DMS153 treated with DMSO at 0.1 percent for 48 hours (cell line): ENCODE results near the gene SHB.

Source experiments
- DNase-seq: peaks from one replicate; lab custom pipeline; 2025; ENCODE audit not compliant: unreplicated experiment; lab: John Stamatoyannopoulos, UW

Gene SHB

GRCh38 chr9:37994639-37995347 is 74.2 kb downstream of the SHB start:
- peak; percentile 70 for DNase-seq

- no peak for DNase-seq
Observed at GRCh38 chr9:37992924-37993349, 76.1 kb downstream of the SHB start.

GRCh38 chr9:37990404-37991015 is 78.5 kb downstream of the SHB start:
- no peak for DNase-seq

- DNase-seq: no peak
Observed at GRCh38 chr9:37989701-37990100, 79.3 kb downstream of the SHB start.

GRCh38 chr9:37988602-37989001 is 80.4 kb downstream of the SHB start:
- DNase-seq: no peak

- no peak for DNase-seq
Observed at GRCh38 chr9:37988041-37988440, 81.0 kb downstream of the SHB start.

GRCh38 chr9:37987467-37987981 is 81.5 kb downstream of the SHB start:
- no peak for DNase-seq

GRCh38 chr9:37986771-37987258 is 82.2 kb downstream of the SHB start:
- DNase-seq: no peak

- no peak for DNase-seq
Observed at GRCh38 chr9:37986001-37986400, 83.0 kb downstream of the SHB start.

- DNase-seq: peak; percentile 72
Observed at GRCh38 chr9:37984672-37985611, 84.1 kb downstream of the SHB start.

GRCh38 chr9:37984278-37984671 is 84.8 kb downstream of the SHB start:
- DNase-seq: no peak

GRCh38 chr9:37983381-37984067 is 85.5 kb downstream of the SHB start:
- no peak for DNase-seq

GRCh38 chr9:37979844-37980243 is 89.2 kb downstream of the SHB start:
- no peak for DNase-seq

GRCh38 chr9:37978983-37979382 is 90.0 kb downstream of the SHB start:
- DNase-seq: no peak

GRCh38 chr9:37978481-37978864 is 90.6 kb downstream of the SHB start:
- no peak for DNase-seq

- DNase-seq: no peak
Observed at GRCh38 chr9:37977851-37978480, 91.1 kb downstream of the SHB start.

- no peak for DNase-seq
Observed at GRCh38 chr9:37976714-37977477, 92.1 kb downstream of the SHB start.

- DNase-seq: no peak
Observed at GRCh38 chr9:37975639-37976038, 93.4 kb downstream of the SHB start.

- no peak for DNase-seq
Observed at GRCh38 chr9:37974506-37975173, 94.4 kb downstream of the SHB start.
